Astrocyte (in vitro differentiated cells and primary cell): ENCODE data around the gene GLYATL1. TPM values are rescaled to one million over a fixed set of nuclear protein-coding genes. Genes with fewer than 3 reads are reported as not detected.

ENCODE experiments used
- DNase-seq: peaks from one replicate; pipeline ENCODE4 v3.0.0-alpha.2; 2010; ENCODE audit warnings: low read depth
- FAIRE-seq: peaks from 2 replicates; lab custom pipeline; 2011; peaks lifted over from hg19 to GRCh38; lab: Jason Lieb, UNC
- H2AFZ ChIP-seq: 2 replicates; pipeline ENCODE4 v1.6.0; 2012; ENCODE audit warnings: low read depth, low read length, inconsistent platforms
- H3K27ac ChIP-seq: 2 replicates; pipeline ENCODE4 v1.5.1; 2011; ENCODE audit warnings: low read depth, low read length, inconsistent platforms
- H3K27me3 ChIP-seq: 2 replicates; pipeline ENCODE4 v1.6.0; 2011; ENCODE audit warnings: low read length, inconsistent platforms; ENCODE audit not compliant: insufficient read depth
- H3K36me3 ChIP-seq: 2 replicates; pipeline ENCODE4 v1.5.1; 2011; ENCODE audit warnings: low read length, inconsistent platforms; ENCODE audit not compliant: insufficient read depth
- H3K4me1 ChIP-seq: 2 replicates; pipeline ENCODE4 v1.5.1; 2011; ENCODE audit warnings: low read length, inconsistent platforms; ENCODE audit not compliant: insufficient read depth
- H3K4me2 ChIP-seq: 2 replicates; pipeline ENCODE4 v1.6.0; 2012; ENCODE audit warnings: low read length, inconsistent platforms
- H3K4me3 ChIP-seq: 2 replicates; pipeline ENCODE4 v1.5.1; 2011; ENCODE audit warnings: low read depth, mild to moderate bottlenecking, low read length, inconsistent platforms; ENCODE audit not compliant: insufficient read depth
- H3K79me2 ChIP-seq: 2 replicates; pipeline ENCODE4 v1.6.0; 2012; ENCODE audit warnings: mild to moderate bottlenecking, low read length, inconsistent platforms; ENCODE audit not compliant: insufficient read depth
- H3K9ac ChIP-seq: 2 replicates; pipeline ENCODE4 v1.6.0; 2012; ENCODE audit warnings: mild to moderate bottlenecking, low read length, inconsistent platforms
- H3K9me3 ChIP-seq: 2 replicates; pipeline ENCODE4 v1.5.1; 2012; ENCODE audit warnings: low read depth, mild to moderate bottlenecking, low read length, inconsistent platforms; ENCODE audit not compliant: insufficient read depth
- H4K20me1 ChIP-seq: 2 replicates; pipeline ENCODE4 v1.6.0; 2012; ENCODE audit warnings: low read length, inconsistent platforms; ENCODE audit not compliant: insufficient read depth
- H3K27ac Mint-ChIP-seq: one replicate; pipeline ENCODE4 v1.8.0; 2021; ENCODE audit warnings: mild to moderate bottlenecking, mixed read lengths; ENCODE audit not compliant: unreplicated experiment
- H3K27me3 Mint-ChIP-seq: one replicate; pipeline ENCODE4 v1.8.0; 2021; ENCODE audit warnings: low read depth, mixed read lengths; ENCODE audit not compliant: unreplicated experiment
- H3K36me3 Mint-ChIP-seq: one replicate; pipeline ENCODE4 v1.8.0; 2021; ENCODE audit warnings: low read depth, mixed read lengths; ENCODE audit not compliant: unreplicated experiment
- H3K4me1 Mint-ChIP-seq: one replicate; pipeline ENCODE4 v1.8.0; 2021; ENCODE audit warnings: low read depth, mixed read lengths; ENCODE audit not compliant: unreplicated experiment
- H3K4me3 Mint-ChIP-seq: one replicate; pipeline ENCODE4 v1.8.0; 2021; ENCODE audit warnings: mild to moderate bottlenecking, moderate library complexity, mixed read lengths; ENCODE audit not compliant: unreplicated experiment
- H3K9me3 Mint-ChIP-seq: one replicate; pipeline ENCODE4 v1.8.0; 2021; ENCODE audit warnings: mild to moderate bottlenecking, mixed read lengths; ENCODE audit not compliant: unreplicated experiment
- EZH2 ChIP-seq: IDR thresholded peaks from 2 replicates; pipeline ENCODE4 v1.6.1; 2012; ENCODE audit warnings: mild to moderate bottlenecking, low read length, inconsistent platforms; ENCODE audit not compliant: insufficient read depth
- total RNA-seq: library from RNA; stranded (reverse); gene quantifications from 2 replicates; pipeline ENCODE4 v1.2.1, GENCODE V29; 2021
- TF ChIP-seq, protein P1 (sequence below): IDR thresholded peaks from 2 replicates; pipeline ENCODE4 v1.5.1; 2011; ENCODE audit warnings: low read depth, mild to moderate bottlenecking, inconsistent platforms, low read length, moderate library complexity; ENCODE audit not compliant: insufficient read depth

The GLYATL1 gene
- total RNA-seq, 1 donor from 2014 or later: not detected

DNA sequence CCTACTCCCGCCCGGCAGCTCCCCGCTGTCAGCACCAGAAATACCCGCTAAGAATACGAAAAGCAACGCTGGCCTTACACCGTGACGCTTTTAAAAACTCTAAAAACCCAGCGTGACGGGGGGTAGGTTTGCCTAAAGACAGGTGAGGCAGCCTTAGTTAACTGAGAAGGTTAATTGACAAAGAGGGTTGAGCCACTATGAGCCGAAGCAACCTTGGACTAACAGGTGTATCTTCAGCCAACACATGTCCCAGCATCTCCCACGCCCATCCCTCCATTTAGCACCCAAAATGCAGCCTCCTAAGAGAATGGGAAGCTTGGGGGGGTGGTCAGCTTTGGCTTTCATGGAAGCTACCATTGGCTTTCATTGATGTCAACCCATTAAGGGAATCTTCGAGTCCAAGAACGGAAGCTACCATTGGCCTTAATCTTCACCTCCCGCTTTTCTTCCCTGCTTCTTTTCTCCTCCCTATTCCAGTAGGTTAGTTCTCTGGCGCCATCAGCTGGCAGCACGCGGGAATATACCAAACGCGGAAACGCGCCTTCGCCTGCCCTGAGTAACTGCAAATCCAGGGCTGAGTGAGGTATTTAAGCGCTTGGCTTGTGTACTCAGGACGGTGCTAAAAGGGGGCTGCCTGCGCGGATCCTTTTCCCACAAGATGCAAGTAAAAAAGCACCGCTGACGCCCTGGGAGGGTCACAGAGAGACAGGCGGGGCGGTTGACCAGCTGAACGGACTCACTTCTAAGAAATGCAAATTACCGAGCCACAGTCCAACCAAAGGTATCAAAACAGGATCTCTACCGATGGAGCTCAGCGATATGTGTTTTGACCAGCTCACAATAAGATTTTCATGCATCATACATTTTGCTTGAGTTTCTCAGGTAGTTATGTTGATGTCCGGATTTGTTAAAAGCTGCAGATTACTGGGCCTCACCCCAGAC lies 38.5 kb upstream of the GLYATL1 start:
- peak overlapping the region; percentile 30 for H3K4me3 ChIP-seq
- H3K27me3 ChIP-seq: no peaks in the 10 kb centered on the region
- H3K9ac ChIP-seq: no peak overlapping the region
- no peak overlapping the region for H3K27ac ChIP-seq
- no peaks in the 10 kb centered on the region for H3K36me3 Mint-ChIP-seq
- peaks cover 8% of the 10 kb centered on the region for H3K79me2 ChIP-seq
- H3K27ac Mint-ChIP-seq: no peak overlapping the region
- H3K27me3 Mint-ChIP-seq: peaks cover 37% of the 10 kb centered on the region
- no peaks in the 10 kb centered on the region for H3K9me3 ChIP-seq
- peak overlapping the region; percentile 77 for H2AFZ ChIP-seq
- peak overlapping the region; percentile 31 for H3K4me3 Mint-ChIP-seq
- peak overlapping the region; percentile 73 for H3K4me2 ChIP-seq
- H3K4me1 ChIP-seq: no peaks in the 10 kb centered on the region
- peak; percentile 75 for DNase-seq
- no peaks in the 10 kb centered on the region for H3K36me3 ChIP-seq
- no peaks in the 10 kb centered on the region for H3K9me3 Mint-ChIP-seq
- no peaks in the 10 kb centered on the region for H4K20me1 ChIP-seq
- no peak for TF ChIP-seq EZH2
- TF ChIP-seq, protein P1, sequence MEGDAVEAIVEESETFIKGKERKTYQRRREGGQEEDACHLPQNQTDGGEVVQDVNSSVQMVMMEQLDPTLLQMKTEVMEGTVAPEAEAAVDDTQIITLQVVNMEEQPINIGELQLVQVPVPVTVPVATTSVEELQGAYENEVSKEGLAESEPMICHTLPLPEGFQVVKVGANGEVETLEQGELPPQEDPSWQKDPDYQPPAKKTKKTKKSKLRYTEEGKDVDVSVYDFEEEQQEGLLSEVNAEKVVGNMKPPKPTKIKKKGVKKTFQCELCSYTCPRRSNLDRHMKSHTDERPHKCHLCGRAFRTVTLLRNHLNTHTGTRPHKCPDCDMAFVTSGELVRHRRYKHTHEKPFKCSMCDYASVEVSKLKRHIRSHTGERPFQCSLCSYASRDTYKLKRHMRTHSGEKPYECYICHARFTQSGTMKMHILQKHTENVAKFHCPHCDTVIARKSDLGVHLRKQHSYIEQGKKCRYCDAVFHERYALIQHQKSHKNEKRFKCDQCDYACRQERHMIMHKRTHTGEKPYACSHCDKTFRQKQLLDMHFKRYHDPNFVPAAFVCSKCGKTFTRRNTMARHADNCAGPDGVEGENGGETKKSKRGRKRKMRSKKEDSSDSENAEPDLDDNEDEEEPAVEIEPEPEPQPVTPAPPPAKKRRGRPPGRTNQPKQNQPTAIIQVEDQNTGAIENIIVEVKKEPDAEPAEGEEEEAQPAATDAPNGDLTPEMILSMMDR: peak; percentile 65
- FAIRE-seq: no peak
- no peaks in the 10 kb centered on the region for H3K4me1 Mint-ChIP-seq

DNA sequence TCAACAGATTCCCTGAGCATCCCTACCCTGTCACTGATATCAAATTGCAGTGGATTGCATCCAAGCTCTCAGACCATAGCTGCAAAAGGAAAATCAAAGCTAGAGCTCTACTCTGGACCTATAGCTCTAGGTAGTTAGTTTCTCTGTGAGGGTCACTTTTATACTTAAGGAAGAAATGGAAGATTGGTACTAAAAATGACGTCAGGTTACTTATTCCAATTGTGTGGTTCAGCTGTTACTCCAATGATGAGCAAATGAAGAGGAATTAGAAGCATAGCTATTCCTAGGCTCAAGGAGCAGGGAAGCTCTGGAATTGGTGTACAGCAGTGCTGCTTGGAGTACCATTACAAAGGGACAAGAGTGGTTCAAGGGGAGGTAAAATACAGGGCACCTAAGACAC lies 36.4 kb upstream of the GLYATL1 start:
- no peak overlapping the region for H3K27ac Mint-ChIP-seq
- peaks cover 8% of the 10 kb centered on the region for H3K79me2 ChIP-seq
- H3K9me3 ChIP-seq: no peaks in the 10 kb centered on the region
- no peak overlapping the region for H3K9ac ChIP-seq
- peaks cover 55% of the 10 kb centered on the region for H3K27me3 Mint-ChIP-seq
- H3K4me1 ChIP-seq: no peaks in the 10 kb centered on the region
- TF ChIP-seq, protein P1: no peak
- no peak for TF ChIP-seq EZH2
- no peak overlapping the region for H3K4me3 ChIP-seq
- no peaks in the 10 kb centered on the region for H3K36me3 Mint-ChIP-seq
- H4K20me1 ChIP-seq: no peaks in the 10 kb centered on the region
- DNase-seq: no peak
- no peaks in the 10 kb centered on the region for H3K9me3 Mint-ChIP-seq
- FAIRE-seq: no peak
- H3K36me3 ChIP-seq: no peaks in the 10 kb centered on the region
- no peak overlapping the region for H3K4me3 Mint-ChIP-seq
- H3K27ac ChIP-seq: no peak overlapping the region
- no peaks in the 10 kb centered on the region for H3K4me1 Mint-ChIP-seq
- no peak overlapping the region for H2AFZ ChIP-seq
- H3K4me2 ChIP-seq: no peak overlapping the region
- H3K27me3 ChIP-seq: no peaks in the 10 kb centered on the region
